Measurements from ENCODE around the gene PYCR2.

PYCR2 gene

DNA sequence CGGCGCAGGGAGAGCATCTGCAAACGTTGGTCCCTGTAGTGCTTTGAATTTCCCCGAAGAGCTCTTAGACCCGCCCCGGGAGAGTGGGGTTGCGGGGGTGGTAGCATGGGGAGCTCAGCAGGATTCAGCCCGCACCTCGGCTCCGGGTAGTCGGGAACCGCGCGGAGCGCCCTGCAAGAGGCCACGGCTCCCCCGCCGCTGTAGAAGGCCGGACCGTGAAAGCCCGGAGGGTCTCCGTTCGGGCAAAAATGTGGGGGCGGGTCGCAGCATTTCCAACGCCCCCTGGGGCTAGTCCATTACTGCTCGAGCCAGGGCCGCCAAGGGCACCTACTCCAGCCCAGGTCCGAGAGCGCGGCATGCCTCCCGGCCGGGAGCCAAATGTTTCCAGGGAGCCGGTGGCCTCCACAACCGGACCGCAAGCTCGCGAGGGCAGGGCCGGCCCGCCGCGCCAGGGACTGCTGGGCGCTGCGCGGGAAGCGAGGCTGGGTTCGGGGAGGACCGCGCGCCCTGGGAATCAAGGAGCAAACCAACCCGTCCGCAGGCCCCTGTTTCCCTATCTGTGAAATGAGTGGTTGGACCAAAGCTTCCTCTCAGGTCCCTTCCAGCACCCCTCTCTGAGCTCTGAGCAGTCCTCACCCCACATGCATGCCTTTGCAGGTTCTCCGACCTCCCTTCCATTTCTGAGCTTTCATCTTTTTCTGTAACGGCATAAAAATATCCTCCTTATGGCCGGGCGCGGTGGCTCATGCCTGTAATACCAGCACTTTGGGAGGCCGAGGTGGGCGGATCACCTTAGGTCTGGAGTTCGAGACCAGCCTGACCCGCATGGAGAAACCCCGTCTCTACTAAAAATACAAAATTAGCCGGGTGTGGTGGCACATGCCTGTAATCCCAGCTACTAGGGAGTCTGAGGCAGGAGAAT, 41.1 kb downstream of the PYCR2 start:
- ChIA-PET POLR2A (interaction anchor here (0.7 to 1.8 kb wide), 3 partner anchors 41 to 106 kb away, joined by 4 read pairs; partner anchors contain the start of genes PYCR2 and SRP9), CTCF (interaction anchor here (0.6 to 2.1 kb wide), 21 partner anchors 9 to 360 kb away, joined by 3 to 8 read pairs (median 3); partner anchors contain the start of genes LEFTY2 and SRP9)
- Histone ChIP-seq H3K4me1 (ENCODE audit: control extremely low read depth in 1 of 4, control insufficient read depth in 4 of 4, insufficient read depth in 4 of 4, low read length in 3 of 4) (peaks cover 7 to 48% (median 42%) of the 10 kb centered on the region in 4 experiments), H3K27me3 (replicated peaks in 2 of 5; ENCODE audit: control insufficient read depth in 4 of 5, insufficient read depth in 5 of 5, low read length in 4 of 5) (peaks cover 0 to 3% (median 2%) of the 10 kb centered on the region in 5 experiments), H3K4me3 (ENCODE audit: control insufficient read depth in 1 of 7, extremely low read depth in 1 of 7, insufficient read depth in 4 of 7, low read depth in 2 of 7, low read length in 6 of 7) (peak overlapping the region; percentile 85 to 98 (median 92)), H3K27ac (ENCODE audit: insufficient read depth in 1 of 2, low read depth in 1 of 2, low read length in 2 of 2, poor library complexity in 1 of 2, severe bottlenecking in 2 of 2) (peak overlapping the region in 1 of 2 experiments; percentile 91), H3K36me3 (ENCODE audit: control insufficient read depth in 4 of 4, insufficient read depth in 4 of 4, low read length in 3 of 4) (peaks cover 0 to 5% (median under 1%) of the 10 kb centered on the region in 4 experiments), H3K9me3 (ENCODE audit: control extremely low read depth in 1 of 5, control insufficient read depth in 4 of 5, insufficient read depth in 2 of 5, low read depth in 1 of 5, low read length in 4 of 5) (no peaks in the 10 kb centered on the region)
- WGBS (ENCODE audit: insufficient coverage): 8% methylated on average over 44 of the region's 63 CpGs
- peak in 2 of 3 donors; percentile 62 to 67 for DNase-seq

DNA sequence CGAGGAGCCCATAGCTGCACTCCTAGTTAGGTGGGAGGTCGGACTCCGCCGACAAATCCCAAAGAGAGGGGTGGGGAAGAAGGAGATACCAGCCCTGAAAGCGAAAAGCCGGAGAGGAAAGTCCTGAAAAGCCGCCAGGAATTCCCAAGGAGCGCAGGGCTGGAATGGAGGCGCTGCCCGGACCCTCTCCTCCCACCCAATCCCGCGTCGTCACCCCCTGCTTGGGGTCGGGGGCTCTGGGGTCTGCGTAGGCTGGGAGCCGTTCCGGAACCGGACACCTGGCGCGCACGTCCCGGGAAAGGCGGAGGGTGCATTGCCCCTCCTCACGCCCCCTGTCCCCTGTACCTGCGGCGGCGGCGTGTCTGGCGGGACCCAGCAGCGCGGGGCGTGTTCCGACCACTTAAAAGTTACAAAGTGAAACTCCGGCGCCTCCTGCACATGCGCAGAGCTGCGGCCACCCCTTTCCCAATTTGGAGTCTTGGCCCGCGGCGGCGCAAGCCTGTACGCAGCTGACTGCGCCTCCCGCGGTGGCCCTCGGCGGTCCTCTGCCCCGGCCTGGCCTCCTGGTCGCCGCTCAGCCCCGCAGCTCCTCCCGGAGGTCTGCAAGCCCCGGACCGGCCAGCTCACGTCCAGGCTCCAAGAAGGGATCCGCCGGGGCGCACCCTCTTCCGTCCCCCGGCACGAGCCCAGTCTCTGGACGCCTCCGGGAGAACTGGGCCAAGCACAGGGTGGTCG, 41.9 kb downstream of the PYCR2 start, which contains the start of gene TMEM63A:
Gene TMEM63A (minus strand): TSS at position 422 of the 735 bp plus-strand sequence. CDS start 4,800 bp downstream, outside the sequence.
- CTCF ChIA-PET: interaction anchor here (0.6 to 2.1 kb wide), 20 partner anchors 9 to 229 kb away, joined by 3 to 8 read pairs (median 4); partner anchors contain the start of genes LEFTY2 and SRP9
- under 1% methylated on average over 56 of the region's 64 CpGs for WGBS (ENCODE audit: insufficient coverage)
- H3K4me1 ChIP-seq (ENCODE audit: control extremely low read depth in 1 of 4, control insufficient read depth in 4 of 4, insufficient read depth in 4 of 4, low read length in 3 of 4): peaks cover 7 to 50% (median 47%) of the 10 kb centered on the region in 4 experiments

DNA sequence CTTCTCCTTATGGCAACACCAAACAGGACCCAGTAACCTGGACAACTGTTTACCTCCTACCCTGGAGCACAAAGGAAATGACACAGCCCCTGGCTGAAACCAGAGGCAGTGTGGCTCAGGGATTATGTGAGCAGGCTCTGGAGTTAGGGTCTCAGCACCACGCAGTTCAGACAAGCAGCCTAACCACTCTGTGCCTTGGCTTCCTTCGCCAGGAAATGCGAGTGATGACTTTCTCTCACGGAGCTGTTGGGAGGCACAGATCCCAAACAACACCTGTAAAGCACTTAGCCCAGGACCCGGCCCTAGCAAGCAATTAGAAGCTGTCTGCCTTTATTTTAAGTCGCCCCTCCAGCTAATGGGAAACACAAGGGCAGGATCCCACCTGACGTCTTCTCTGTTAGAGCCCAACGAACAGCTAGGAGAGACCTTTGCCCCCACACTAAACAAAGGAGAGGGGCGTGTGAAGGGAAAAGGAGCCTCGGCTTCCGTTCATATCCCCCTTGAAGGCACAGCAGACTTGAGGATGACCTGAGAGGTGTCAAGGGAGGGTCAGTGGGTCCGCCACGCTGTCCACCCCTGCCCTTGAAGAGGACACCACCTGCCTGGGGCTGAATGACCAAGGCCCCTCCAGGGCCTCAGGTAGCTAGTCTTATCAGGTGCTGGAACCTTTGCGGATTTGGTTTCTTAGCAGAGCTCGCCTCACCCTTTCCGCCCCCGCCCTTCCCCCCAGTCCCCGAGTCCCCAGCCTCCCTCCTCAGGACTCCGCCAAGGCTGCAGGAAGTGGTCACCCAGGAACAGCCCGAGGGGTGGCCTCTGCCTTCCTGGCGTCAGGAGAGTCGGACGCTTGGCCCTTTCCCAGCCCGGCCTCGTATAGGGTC, 42.7 kb downstream of the PYCR2 start:
- peak in 2 of 3 donors; percentile 70 to 84 for DNase-seq
- CTCF ChIA-PET: interaction anchor here (0.5 to 2.1 kb wide), 22 partner anchors 9 to 399 kb away, joined by 3 to 8 read pairs (median 4); no protein-coding TSS in a partner anchor
- peak overlapping the region; percentile 85 to 98 (median 92) for H3K4me3 ChIP-seq (ENCODE audit: control insufficient read depth in 1 of 7, extremely low read depth in 1 of 7, insufficient read depth in 4 of 7, low read depth in 2 of 7, low read length in 6 of 7)
- POLR2A ChIA-PET: interaction anchor here (0.6 to 1.4 kb wide), 2 partner anchors 15 to 104 kb away, joined by 3 to 4 read pairs; partner anchors contain the start of gene SRP9
- H3K27ac ChIP-seq (ENCODE audit: insufficient read depth in 1 of 2, low read depth in 1 of 2, low read length in 2 of 2, poor library complexity in 1 of 2, severe bottlenecking in 2 of 2): peak overlapping the region; percentile 74 to 91
- H3K9me3 ChIP-seq (ENCODE audit: control extremely low read depth in 1 of 5, control insufficient read depth in 4 of 5, insufficient read depth in 2 of 5, low read depth in 1 of 5, low read length in 4 of 5): no peaks in the 10 kb centered on the region
- H3K36me3 ChIP-seq (ENCODE audit: control insufficient read depth in 4 of 4, insufficient read depth in 4 of 4, low read length in 3 of 4): peaks cover 0 to 18% (median 10%) of the 10 kb centered on the region in 4 experiments
- 5% methylated on average over 19 of the region's 25 CpGs for WGBS (ENCODE audit: insufficient coverage)
- H3K27me3 ChIP-seq (replicated peaks in 2 of 5; ENCODE audit: control insufficient read depth in 4 of 5, insufficient read depth in 5 of 5, low read length in 4 of 5): no peaks in the 10 kb centered on the region
- peaks cover 7 to 51% (median 47%) of the 10 kb centered on the region in 4 experiments for H3K4me1 ChIP-seq (ENCODE audit: control extremely low read depth in 1 of 4, control insufficient read depth in 4 of 4, insufficient read depth in 4 of 4, low read length in 3 of 4)

More for the DNA sequence above, 41.9 kb downstream of the PYCR2 start, which contains the start of gene TMEM63A:
- H3K27ac ChIP-seq (ENCODE audit: insufficient read depth in 1 of 2, low read depth in 1 of 2, low read length in 2 of 2, poor library complexity in 1 of 2, severe bottlenecking in 2 of 2): peak within 1 kb of the TSS; percentile 74 to 91
- peak within 1 kb of the TSS; percentile 85 to 98 (median 92) for H3K4me3 ChIP-seq (ENCODE audit: control insufficient read depth in 1 of 7, extremely low read depth in 1 of 7, insufficient read depth in 4 of 7, low read depth in 2 of 7, low read length in 6 of 7)
- POLR2A ChIA-PET: interaction anchor here (0.6 to 1.8 kb wide), 3 partner anchors 16 to 105 kb away, joined by 3 to 4 read pairs (median 4); partner anchors contain the start of genes PYCR2 and SRP9
- no peaks in the 10 kb centered on the region for H3K9me3 ChIP-seq (ENCODE audit: control extremely low read depth in 1 of 5, control insufficient read depth in 4 of 5, insufficient read depth in 2 of 5, low read depth in 1 of 5, low read length in 4 of 5)
- peaks cover 0 to 12% (median 5%) of the 10 kb centered on the region in 4 experiments for H3K36me3 ChIP-seq (ENCODE audit: control insufficient read depth in 4 of 4, insufficient read depth in 4 of 4, low read length in 3 of 4)
- H3K27me3 ChIP-seq (replicated peaks in 2 of 5; ENCODE audit: control insufficient read depth in 4 of 5, insufficient read depth in 5 of 5, low read length in 4 of 5): peaks cover 0 to 2% (median 1%) of the 10 kb centered on the region in 5 experiments
- peak; percentile 88 to 94 (median 93) for DNase-seq

DNA sequence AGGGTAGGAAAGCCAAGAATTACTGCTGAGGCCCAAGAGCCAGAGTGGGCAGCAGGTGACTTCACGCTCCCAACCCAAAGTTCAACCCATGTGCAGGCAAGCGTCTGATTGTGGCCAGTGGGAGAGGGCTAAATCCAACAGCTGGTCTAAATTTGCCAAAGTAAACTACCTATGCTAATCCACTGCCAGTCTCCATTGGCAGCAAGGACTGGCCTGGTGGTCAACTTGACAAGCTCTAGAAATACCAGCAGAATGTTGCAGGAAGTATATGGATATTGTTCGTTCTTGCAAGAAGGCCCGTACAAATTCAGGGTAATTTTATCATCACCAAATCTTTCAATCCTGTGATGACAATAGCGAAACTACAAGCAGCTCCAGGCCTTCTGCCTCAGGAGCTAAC, 43.4 kb downstream of the PYCR2 start:
- H3K4me3 ChIP-seq (ENCODE audit: control insufficient read depth in 1 of 7, extremely low read depth in 1 of 7, insufficient read depth in 4 of 7, low read depth in 2 of 7, low read length in 6 of 7): peak overlapping the region in 5 of 7 experiments; percentile 89 to 98 (median 95)
- 36% methylated on average over 5 of the region's 5 CpGs for WGBS (ENCODE audit: insufficient coverage)
- peaks cover 7 to 54% (median 47%) of the 10 kb centered on the region in 4 experiments for H3K4me1 ChIP-seq (ENCODE audit: control extremely low read depth in 1 of 4, control insufficient read depth in 4 of 4, insufficient read depth in 4 of 4, low read length in 3 of 4)
- H3K9me3 ChIP-seq (ENCODE audit: control extremely low read depth in 1 of 5, control insufficient read depth in 4 of 5, insufficient read depth in 2 of 5, low read depth in 1 of 5, low read length in 4 of 5): no peaks in the 10 kb centered on the region
- H3K36me3 ChIP-seq (ENCODE audit: control insufficient read depth in 4 of 4, insufficient read depth in 4 of 4, low read length in 3 of 4): peaks cover 0 to 21% (median 13%) of the 10 kb centered on the region in 4 experiments
- no peaks in the 10 kb centered on the region for H3K27me3 ChIP-seq (replicated peaks in 2 of 5; ENCODE audit: control insufficient read depth in 4 of 5, insufficient read depth in 5 of 5, low read length in 4 of 5)
- CTCF ChIA-PET: interaction anchor here (0.5 to 2.0 kb wide), 16 partner anchors 11 to 406 kb away, joined by 3 to 7 read pairs (median 4); no protein-coding TSS in a partner anchor
- H3K27ac ChIP-seq (ENCODE audit: insufficient read depth in 1 of 2, low read depth in 1 of 2, low read length in 2 of 2, poor library complexity in 1 of 2, severe bottlenecking in 2 of 2): peak overlapping the region; percentile 50 to 91
- no peak for DNase-seq
- POLR2A ChIA-PET: no interaction called here

DNA sequence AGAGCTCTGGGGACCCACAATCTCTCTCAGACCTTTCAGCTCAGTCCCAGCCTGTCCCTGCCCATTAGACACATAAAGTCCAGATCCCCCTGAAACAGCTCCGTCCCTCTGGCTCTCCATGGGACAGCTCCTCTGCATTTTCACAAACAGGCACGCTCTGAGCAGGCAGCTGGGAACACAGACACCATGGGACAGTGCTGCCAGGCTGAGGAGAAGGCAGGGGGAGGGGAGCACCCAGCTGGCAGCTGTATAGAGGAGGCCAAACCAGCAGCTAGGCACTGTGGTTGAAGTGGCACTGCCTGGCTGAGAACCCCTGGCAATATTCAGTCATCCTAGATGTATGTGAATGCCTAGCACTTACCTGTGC, 43.8 kb downstream of the PYCR2 start:
- Histone ChIP-seq H3K27ac (ENCODE audit: insufficient read depth in 1 of 2, low read depth in 1 of 2, low read length in 2 of 2, poor library complexity in 1 of 2, severe bottlenecking in 2 of 2) (peak overlapping the region; percentile 50 to 91), H3K4me3 (ENCODE audit: control insufficient read depth in 1 of 7, extremely low read depth in 1 of 7, insufficient read depth in 4 of 7, low read depth in 2 of 7, low read length in 6 of 7) (peak overlapping the region in 6 of 7 experiments; percentile 30 to 98 (median 90)), H3K36me3 (ENCODE audit: control insufficient read depth in 4 of 4, insufficient read depth in 4 of 4, low read length in 3 of 4) (peaks cover 0 to 25% (median 15%) of the 10 kb centered on the region in 4 experiments), H3K9me3 (ENCODE audit: control extremely low read depth in 1 of 5, control insufficient read depth in 4 of 5, insufficient read depth in 2 of 5, low read depth in 1 of 5, low read length in 4 of 5) (no peaks in the 10 kb centered on the region), H3K4me1 (ENCODE audit: control extremely low read depth in 1 of 4, control insufficient read depth in 4 of 4, insufficient read depth in 4 of 4, low read length in 3 of 4) (peaks cover 7 to 57% (median 47%) of the 10 kb centered on the region in 4 experiments), H3K27me3 (replicated peaks in 2 of 5; ENCODE audit: control insufficient read depth in 4 of 5, insufficient read depth in 5 of 5, low read length in 4 of 5) (no peaks in the 10 kb centered on the region)
- ChIA-PET CTCF (interaction anchor here (0.8 to 2.0 kb wide), 13 partner anchors 11 to 405 kb away, joined by 3 to 7 read pairs (median 4); no protein-coding TSS in a partner anchor), POLR2A (no interaction called here)
- 82% methylated on average over 2 of the region's 2 CpGs for WGBS (ENCODE audit: insufficient coverage)
- peak in 1 of 3 donors; percentile 35 for DNase-seq
